A204.1 (cell line): ENCODE results near the gene NPAS2.

ENCODE experiments used
- FAIRE-seq: peaks from 2 replicates; lab custom pipeline; 2012; peaks lifted over from hg19 to GRCh38; lab: Jason Lieb, UNC

Gene NPAS2

DNA sequence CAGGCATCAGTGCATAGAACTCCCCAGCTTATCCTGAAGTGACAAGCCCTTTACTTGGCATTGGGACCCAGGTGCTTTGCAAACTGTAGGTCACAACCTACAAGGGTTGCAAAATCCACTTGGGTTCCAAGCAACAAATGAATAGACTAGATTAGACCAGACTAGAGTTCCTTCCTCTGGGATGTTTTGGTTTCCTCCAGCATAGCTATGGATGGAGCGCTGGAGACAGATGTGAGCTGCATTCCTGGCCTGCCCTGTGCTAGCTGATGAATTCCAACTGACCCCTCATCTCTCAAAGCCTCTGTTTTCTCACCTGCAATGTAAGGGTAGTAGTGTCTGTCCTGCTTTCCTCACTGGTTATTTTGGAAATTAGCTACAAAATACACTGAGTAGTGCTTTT is 86.2 kb downstream of the NPAS2 start:
- no peak for FAIRE-seq

DNA sequence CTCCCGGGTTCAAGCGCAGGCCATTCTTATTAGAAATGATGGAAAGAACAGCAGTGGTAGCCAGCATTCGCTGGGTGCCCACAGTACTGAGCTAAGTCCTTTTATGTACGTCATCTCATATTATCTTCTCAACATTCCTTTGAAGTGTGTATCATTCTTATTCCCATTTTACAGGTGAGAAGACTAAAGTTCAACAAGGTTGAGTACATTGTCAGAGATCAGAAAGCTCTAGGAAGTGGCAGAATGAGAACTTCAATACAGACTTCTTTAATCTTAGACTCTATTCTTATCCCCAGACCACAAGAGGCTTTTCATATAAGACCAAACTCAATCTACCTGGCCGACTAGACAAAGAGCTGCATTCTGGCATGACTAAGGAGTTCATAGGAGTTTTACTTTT is 86.7 kb downstream of the NPAS2 start:
- FAIRE-seq = no peak

DNA sequence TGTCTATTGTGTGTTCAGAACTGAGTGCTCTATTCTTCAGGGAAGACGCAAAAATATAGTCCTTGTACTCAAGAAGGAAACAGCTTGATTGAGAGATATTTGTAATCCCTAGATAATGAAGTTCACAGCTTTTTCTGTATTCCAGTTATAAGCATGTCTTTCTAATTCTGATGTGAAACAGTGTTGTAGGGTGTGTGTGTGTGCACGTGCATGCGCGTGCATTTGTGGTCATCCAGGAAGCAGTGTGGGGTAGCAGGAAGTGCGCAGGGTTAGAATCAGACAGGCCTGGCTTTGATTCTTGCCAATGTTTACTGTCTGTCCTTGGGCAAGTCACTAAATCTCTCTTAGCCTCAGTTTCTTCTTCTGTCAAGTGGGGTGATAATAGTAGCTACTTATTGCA is 87.9 kb downstream of the NPAS2 start:
- no peak for FAIRE-seq

DNA sequence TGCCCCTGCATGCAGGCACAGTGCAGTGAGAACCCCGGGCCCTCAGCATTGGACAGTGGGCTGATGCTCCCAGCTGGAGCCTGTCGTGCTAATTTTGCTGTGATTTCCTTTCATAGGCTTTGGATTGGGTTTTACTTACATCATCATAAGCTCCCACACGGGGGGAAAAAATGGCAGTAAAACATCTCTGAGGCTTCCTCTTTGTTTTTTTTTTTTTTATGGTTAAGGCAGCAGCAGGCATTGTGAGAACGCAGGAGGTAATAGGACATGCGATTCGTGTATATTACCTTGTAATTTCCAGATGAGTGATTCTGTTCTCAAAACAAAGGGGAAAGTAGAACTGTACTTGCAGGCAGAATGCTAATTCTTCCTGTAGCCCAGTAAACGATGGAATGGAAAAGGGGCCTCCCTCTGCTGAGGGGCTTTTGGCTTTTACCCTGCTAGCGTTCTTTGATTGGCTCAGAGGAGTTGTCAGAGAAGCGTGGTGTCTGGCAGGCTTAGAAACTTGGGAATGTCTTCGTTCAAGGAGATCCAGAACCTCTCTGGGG is 89.7 kb downstream of the NPAS2 start:
- FAIRE-seq = no peak

DNA sequence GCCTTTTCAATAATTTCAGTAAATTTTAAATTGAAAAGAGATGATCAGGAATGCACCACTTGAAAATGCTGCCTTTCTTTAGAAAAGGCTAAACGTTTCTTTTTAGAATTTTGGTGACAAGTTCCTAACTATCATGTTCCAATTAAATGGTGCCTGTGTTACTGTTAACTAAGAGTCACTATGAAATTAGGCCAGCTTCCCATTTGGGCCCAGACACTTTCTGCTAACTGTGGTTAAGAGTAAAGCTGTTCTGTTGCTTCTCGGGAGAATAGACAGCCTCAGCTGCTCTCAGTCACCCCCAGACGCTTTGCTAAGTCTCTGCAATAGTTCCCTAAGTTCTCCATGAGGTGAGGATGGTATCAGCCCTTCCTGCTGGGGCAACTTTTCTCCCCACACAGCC is 90.2 kb downstream of the NPAS2 start:
- FAIRE-seq = no peak

DNA sequence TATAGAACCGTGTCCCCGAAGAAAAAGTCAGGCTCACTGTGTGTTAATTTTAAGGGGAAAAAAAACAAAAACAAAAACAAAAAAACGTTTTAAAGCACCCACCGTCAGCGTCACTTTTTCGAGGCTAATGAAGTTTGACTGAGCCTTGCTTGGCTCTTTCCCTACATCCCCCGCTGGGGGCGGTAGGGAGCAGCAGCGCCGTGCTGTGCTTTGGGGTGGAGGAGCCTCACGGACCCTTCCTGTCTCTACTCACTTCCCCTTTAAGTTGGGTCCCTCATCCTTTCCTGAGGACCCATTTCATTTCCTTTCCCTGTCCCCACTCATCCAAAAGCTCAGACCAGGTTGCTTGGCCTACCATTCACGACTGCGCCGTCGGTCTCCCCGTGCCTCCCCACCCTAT is 99.4 kb downstream of the NPAS2 start:
- FAIRE-seq = no peak

DNA sequence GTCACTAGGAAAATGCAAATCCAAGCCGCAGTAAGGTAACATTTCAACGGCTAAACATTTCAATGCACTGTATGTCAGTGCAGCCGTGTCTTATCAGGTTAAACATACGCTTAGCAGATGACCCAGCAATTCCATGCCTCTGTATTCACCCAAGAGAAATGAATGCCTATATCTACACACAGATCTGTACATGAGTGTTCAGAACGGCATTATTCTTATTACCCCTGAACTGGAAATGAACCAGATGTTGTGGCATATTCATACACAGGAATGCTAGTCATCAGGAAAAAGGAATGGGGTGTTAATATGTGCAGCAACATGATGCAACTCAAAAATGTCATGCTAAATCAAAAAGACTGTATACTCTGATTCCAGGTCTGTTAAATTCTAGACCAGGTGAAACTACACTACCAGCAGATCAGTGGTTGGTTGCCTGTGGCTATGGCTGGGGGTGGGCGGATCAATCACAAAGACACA is 101.8 kb downstream of the NPAS2 start:
- no peak for FAIRE-seq

DNA sequence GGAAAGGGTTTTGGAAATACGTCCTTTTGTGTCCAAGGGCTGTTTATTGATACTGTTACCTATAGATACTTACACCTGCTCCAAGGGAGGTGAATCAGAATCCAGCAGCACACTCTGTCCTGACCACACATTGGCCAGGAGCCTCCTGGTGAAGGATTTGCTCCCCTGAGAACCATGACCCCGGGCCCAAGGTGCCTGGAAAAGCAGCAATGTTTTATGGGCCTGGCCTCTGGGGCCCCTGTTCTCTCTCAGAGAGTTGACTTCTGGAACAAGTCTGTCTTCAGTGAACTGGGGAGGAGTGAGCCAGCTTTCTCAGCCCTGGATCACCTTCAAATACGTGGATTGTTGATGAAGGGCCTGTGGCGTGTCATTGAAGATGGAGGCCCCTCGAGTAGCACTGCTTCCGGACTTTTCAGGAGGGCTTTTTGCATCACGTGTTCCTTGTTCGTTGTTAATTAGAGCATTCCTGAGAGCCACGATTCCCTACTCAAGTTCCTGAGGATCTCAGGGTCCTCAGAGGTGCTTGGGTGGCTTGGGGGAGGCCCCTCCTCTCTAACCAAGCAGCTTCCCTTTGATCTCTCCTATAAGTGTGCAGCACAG is 103.6 kb downstream of the NPAS2 start:
- FAIRE-seq = no peak

DNA sequence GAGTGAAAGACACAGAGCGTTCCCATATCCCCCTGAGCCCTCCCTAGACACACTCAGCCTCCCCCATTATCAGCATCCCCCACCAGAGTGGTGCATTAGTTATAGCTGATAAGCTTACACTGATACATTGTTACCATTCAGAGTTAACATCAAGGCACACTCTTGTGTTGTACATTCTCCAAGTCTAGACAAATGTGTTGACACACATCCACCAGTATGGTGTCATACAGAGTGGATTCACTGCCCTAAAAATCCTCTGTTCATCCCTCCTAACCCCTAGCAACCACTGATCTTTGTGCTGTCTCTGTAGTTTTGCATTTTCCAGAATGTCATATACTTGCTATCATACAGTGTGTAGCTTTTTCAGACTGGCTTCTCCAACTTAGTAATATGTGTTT is 104.2 kb downstream of the NPAS2 start:
- no peak for FAIRE-seq

DNA sequence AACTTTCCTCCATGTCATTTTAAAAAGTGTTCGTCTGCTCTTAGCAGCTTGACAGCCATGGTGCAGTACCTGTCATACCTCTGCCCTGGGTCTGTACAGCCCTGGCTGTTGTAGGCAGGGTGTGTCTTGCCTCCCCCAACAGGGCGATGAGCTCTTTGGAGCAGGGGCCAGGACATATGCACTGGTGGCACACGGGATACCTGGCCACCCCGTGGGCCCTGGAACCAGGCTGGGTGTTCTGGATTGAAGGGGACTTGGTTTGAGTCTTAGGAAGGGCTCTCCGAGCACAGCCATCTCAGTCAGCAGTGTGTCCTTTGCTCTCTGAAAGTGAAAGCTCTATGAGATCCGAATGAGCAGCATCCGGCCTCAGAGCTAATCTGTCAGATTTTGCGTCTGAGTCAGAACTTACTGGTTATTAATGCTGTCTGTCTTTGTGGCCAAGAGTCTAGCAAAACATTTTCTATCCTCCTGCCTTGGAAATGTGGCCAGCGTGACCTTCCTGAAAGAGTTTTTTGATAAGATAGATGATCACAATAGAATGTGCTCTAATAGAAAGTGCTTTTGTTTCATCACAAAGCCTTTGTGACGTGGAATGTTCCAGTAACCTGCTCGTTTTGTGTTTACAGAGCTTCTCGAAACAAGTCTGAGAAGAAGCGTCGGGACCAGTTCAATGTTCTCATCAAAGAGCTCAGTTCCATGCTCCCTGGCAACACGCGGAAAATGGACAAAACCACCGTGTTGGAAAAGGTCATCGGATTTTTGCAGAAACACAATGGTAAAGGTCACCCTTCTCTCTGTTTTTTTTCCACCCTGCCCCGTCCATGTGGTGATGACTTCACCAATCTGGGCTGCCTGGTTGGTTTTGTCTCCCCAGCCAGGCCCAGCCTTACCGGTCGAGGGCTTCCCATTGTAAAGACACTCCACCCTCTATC is 104.8 kb downstream of the NPAS2 start:
- no peak for FAIRE-seq

DNA sequence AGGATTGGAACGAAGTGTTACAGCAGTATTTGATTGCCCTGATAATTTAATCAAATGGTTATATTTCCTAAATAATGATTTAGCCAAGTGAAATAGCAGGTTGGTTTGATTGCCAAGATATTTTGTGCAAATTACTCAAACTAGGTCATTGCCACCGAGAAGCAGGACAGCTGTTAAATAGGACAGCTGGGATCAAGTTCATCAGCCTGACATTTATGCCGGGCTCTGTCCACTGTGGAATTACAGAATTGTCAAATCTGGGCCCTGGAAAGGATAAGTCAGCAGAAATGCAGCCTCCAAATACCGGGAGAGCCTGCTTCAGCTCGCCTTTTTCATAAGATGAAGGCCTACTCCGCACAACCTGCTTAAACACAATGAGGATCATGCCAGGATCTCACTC is 108.3 kb downstream of the NPAS2 start:
- no peak for FAIRE-seq

DNA sequence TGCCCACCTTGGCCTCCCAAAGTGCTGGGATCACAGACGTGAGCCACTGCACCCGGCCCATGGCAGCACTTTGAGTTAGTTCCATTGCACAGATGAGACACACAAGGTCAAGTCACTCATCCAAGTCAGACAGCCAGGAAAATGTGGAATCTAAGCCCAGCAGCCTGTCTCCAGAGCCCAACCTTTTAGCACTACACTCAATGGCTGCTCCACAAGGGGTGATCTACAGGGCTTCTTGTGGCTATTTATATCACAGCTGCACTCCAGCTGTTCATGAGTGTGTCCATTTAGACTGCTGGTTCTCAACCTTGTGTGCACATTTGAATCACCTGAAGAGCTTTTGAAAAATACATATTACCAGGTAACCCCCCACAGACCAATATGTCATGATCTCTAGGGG is 109.2 kb downstream of the NPAS2 start:
- no peak for FAIRE-seq

DNA sequence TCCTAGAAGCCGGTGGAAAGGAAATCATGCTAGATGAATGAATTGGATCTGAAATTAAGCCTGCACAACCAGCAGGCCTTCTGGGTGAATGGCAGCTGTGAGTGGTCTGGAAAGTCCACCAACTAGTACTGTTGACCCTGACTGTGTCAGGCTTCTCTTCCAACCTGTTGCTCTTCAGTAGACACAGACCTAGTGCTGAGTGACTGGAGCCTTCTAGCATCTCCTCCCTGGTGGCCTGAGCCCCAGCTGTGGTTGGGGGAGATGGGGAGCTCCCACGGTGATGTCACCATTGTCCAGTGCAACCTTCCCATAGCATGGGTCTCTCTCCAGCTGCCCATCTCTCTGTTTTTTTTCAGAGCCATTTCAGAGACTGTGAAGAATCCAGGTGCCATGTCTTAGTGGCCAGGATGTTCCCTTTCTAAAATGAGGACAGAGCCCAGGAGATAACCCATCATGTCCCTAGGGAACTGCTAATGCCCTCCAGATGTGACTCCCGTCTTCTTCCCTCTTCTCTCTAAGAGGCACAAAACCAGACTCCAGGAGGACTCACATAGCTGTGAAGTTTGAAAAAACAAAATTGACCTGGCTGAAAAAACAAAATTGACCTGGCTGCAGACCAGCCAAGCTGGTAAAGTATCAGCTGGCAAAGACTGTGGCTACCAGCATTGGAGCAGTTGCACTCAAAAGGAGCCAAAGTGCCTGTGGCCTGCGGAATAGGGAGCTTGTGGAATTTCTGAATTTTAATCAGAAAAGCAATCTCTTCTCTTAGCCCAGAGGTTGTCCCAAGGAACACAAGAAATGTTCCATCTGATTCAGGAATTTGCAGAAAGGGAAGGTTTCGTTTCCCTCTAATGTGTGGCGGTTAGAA is 114.8 kb downstream of the NPAS2 start:
- FAIRE-seq = no peak

DNA sequence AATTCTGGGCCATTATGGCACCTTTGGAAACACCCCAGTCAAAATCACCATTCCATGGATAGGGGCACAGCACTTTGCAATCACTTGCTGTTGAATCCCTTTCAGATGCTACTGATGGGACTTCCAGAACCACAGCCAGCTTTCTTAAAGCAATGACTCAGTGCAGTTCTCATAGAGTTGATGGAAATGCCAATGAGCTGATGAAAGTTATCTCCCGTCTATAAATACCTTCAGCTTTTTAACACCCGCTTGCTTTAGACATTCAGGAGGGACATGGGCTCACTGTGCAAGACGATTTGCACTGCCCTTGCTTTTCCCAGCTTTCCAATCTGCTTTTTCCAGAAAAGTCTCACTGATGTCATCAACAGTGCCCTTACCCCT is 115.4 kb downstream of the NPAS2 start:
- FAIRE-seq = no peak

DNA sequence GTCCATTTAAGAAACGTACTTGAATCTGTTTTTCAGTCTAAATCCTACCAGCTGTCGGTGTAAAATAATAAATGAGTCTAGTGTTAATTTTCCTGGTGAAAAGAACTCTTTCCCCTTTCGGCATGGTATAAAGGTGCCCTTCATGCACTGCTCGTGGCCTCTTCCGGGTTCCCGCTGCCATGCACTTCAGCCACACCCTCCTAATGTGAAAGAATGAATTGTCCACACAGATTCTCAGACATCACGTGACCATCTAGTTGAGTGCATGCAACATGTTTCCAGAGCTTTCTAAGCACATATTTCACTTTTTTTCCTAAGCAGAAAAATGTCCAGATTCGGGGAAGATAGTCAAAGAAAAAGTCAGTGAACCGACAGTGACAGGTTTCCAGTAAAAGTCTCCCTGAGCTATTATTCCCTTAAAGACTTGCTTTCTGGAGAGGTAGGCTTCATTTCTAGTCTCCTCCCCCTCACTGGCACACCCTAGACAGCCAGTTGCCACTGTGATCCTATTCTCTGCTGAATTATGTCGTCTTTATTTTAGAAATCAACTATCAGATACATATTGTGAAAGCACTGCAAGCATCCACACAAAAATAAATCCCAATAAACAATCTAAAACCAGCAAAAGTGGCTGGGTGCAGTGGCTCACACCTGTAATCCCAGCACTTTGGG is 116.3 kb downstream of the NPAS2 start:
- FAIRE-seq = no peak

DNA sequence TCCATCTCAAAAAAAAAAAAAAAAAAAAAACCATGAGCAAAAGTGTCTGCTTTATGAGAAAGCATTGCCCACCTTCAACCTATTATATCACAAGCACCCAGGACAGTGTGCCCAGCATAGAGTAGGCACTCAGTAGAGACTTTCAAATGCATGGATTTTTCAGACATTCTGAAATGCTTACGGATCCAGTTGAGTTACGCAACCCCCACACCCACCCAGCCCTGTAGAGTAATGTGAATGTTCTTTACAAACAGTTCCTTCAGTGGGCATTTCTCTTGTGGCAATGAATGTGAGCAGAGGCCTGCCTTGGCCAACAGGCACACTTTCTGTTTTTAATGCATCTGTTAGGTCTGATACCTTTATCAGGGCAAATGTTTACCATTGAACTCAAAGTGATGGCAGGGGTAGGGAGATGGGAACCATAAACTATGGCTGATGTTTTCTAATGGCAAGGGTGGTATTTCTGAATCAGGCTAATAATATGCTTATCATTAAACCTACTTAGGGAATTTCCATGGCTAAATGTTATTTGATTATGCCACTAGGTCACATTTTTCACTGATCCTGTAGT is 117.1 kb downstream of the NPAS2 start:
- FAIRE-seq = no peak

DNA sequence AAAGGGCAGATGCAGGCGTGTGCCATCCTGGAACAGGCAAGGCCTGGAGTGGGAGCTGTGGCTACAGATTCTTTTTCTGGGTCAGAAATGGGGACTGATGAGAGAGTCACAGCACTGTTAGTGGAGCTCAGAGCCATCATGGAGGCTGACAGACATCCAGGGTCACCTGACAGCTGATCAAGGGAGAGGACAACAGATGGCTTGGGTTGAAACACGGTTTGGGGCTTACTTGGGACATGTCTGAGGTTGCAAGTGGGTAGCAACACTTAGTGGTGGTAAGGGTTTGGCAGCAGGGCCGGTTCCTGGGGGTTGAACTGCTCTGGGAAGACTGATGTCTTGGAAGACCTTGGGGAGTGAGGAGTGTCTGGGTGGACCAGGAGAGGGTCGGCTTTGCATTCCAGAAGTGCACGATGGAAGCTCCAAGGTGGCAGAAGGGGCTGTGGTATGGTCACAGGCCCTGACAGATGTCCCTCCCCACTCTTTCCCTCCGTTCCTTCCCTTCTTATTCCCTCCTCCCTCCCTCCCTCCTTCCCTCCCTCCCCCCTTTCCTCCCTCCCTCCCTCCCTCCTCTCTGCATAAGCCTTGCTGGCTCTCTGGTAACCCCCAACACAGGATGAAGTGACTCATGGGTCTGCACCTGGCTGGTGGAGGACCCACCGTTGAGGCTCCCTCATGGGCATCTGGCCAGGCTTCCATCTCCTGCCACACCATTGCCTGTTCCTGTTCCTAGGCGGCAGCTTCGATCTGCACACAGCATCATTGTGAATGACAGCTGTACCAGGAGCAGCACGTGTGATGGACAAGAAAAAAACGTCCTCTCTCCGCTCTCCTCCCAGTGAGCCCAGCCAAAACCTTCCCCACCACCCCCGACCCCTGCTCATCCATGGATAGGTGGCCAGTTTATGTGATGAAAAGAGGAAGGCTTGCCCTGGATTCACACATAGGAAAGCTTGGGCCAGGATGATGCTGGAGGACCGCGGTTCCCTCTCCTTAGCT is 118.4 kb downstream of the NPAS2 start:
- no peak for FAIRE-seq

DNA sequence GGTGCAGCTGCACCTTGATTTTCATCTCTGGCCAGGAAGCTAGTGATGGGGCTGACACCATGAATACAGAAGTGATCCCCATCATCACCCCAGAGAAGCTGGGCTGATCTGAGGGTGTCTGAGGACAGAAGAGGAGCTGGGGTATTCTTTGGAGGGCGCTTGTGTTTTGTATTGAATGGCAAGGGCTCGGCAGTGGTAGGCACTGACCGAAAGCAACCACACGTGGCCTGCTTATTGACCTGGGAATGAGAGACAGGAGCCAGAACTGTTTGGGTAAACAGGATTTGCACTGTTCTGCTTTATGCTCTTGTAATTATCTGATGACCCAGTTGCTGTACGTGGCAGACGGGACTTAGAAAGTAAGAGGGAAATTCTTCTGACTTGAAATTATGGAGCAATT is 119.5 kb downstream of the NPAS2 start:
- FAIRE-seq = no peak

DNA sequence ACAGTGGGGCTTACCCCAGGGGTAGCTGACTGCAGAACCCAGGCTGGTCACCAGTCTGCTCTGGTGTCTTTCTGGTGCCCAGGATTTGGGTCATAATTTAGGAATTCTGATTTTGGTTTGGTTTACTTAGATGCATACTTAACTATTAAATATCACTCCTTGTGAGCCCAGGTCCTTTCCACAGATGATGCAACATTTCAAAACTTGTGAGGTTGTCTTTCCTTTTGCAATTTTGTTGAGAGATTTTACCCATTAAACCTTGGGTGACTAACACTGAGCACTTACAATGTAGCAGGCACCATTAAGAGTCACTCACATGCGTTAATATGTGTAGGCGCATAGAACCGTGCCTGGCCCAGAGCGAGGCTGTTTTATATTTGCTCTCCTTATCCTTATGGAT is 120.3 kb downstream of the NPAS2 start:
- no peak for FAIRE-seq
